Parathyroid adenoma (tissue), 2 donors: ENCODE data around the gene RGS11.
"Not testable (repeated sequence)": the region's sequence is repeated elsewhere in the genome, so short reads cannot be mapped to it uniquely, and the experiment has no call there.

Experiments used
- H2AFZ ChIP-seq: fragments of 300-600 bp; sonication (generic); one replicate; pipeline ENCODE4 v1.7.0; 2017; ENCODE audit warnings: antibody characterized with exemption, mild to moderate bottlenecking
- H3K27ac ChIP-seq: fragments of 300-600 bp; sonication (generic); one replicate; pipeline ENCODE4 v1.7.0; 2017
- H3K27me3 ChIP-seq: fragments of 300-600 bp; sonication (generic); one replicate; pipeline ENCODE4 v1.7.0; 2017; ENCODE audit warnings: low read length; ENCODE audit not compliant: control insufficient read depth, insufficient read depth
- H3K36me3 ChIP-seq: fragments of 300-600 bp; sonication (generic); one replicate; pipeline ENCODE4 v1.7.0; 2017; ENCODE audit warnings: low read length; ENCODE audit not compliant: control insufficient read depth, insufficient read depth
- H3K4me1 ChIP-seq: fragments of 300-600 bp; sonication (generic); one replicate; pipeline ENCODE4 v1.7.0; 2017; ENCODE audit warnings: control low read depth
- H3K4me2 ChIP-seq: fragments of 300-600 bp; sonication (generic); one replicate; pipeline ENCODE4 v1.7.0; 2017; ENCODE audit warnings: low read length
- H3K4me3 ChIP-seq: fragments of 300-600 bp; sonication (generic); one replicate; pipeline ENCODE4 v1.7.0; 2017; ENCODE audit warnings: low read depth, low read length
- H3K79me2 ChIP-seq: fragments of 300-600 bp; sonication (generic); one replicate; pipeline ENCODE4 v1.7.0; 2017; ENCODE audit warnings: control low read depth
- H3K9ac ChIP-seq: fragments of 300-600 bp; sonication (generic); one replicate; pipeline ENCODE4 v1.7.0; 2017; ENCODE audit warnings: mild to moderate bottlenecking
- H3K9me3 ChIP-seq: fragments of 300-600 bp; sonication (generic); one replicate; pipeline ENCODE4 v1.7.0; 2017; ENCODE audit warnings: low read length; ENCODE audit not compliant: control insufficient read depth
- TF ChIP-seq, protein P1 (sequence below): fragments of 300-600 bp; sonication (generic); IDR thresholded peaks from one replicate; pipeline ENCODE4 v1.7.0; 2017; ENCODE audit warnings: antibody characterized with exemption, mild to moderate bottlenecking
- donor health status: primary hyperparathyroidism.

RGS11 gene

DNA sequence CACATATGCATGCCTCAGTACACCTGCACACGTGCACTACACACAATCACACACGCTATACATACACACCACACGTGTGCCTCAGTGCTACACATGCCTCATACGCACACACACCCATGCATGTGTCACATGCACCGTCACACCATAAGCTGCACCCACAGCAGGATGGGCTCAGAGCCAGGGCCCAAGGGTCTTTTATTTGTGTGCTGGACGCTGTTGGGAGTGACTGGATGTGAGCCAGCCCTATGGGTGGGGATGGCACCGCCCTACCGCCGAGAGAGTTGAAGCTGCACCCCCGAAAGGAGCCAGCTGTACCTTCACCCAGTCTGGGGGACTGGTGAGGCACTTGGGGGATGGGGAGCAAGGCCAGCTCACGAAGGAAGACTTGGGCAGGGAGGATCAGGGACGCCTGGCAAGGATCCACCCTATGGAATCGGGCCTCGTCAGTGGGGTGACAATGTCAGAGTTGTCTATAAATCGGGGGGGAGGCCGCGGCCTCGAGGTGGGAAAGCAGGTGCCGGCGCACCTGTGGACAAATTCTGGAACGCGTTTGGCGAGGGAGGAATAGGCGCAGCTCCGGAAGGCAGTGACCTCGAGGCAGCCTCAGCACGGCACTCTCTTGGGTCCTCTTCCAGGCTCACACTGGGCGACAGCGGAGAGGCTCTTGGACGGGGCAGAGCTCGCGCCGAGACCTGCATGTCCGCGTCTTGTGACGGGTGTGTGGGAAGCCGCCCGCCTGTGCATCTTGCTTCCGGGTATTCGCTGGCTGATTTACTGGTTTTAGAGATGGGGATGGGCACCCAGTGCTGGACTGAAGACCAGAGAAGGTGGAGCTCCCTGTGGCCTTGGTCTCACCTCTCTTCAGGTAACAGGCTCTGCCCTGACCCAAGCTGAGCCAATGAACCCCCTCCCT is 7.3 kb downstream of the RGS11 start:
- H3K79me2 ChIP-seq: no peaks in the 10 kb centered on the region
- no peak overlapping the region for H2AFZ ChIP-seq
- no peak overlapping the region for H3K4me2 ChIP-seq
- H3K36me3 ChIP-seq: no peaks in the 10 kb centered on the region
- no peak overlapping the region for H3K9ac ChIP-seq
- H3K4me3 ChIP-seq: no peak overlapping the region
- TF ChIP-seq, protein P1, sequence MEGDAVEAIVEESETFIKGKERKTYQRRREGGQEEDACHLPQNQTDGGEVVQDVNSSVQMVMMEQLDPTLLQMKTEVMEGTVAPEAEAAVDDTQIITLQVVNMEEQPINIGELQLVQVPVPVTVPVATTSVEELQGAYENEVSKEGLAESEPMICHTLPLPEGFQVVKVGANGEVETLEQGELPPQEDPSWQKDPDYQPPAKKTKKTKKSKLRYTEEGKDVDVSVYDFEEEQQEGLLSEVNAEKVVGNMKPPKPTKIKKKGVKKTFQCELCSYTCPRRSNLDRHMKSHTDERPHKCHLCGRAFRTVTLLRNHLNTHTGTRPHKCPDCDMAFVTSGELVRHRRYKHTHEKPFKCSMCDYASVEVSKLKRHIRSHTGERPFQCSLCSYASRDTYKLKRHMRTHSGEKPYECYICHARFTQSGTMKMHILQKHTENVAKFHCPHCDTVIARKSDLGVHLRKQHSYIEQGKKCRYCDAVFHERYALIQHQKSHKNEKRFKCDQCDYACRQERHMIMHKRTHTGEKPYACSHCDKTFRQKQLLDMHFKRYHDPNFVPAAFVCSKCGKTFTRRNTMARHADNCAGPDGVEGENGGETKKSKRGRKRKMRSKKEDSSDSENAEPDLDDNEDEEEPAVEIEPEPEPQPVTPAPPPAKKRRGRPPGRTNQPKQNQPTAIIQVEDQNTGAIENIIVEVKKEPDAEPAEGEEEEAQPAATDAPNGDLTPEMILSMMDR: no peak
- H3K27me3 ChIP-seq: no peaks in the 10 kb centered on the region
- no peaks in the 10 kb centered on the region for H3K9me3 ChIP-seq
- H3K27ac ChIP-seq: no peak overlapping the region
- H3K4me1 ChIP-seq: no peaks in the 10 kb centered on the region

DNA sequence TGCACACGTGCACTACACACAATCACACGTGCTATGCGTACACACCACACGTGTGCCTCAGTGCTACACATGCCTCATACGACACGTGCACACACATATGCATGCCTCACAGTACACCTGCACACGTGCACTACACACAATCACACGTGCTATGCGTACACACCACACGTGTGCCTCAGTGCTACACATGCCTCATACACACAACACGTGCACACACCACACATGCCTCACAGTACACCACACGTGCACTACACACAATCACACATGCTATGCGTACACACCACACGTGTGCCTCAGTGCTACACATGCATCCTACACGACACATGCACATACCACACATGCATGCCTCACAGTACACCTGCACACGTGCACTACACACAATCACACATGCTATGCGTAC is 8.2 kb downstream of the RGS11 start:
- not testable (repeated sequence) for H3K9me3 ChIP-seq, H3K27ac ChIP-seq, H3K4me1 ChIP-seq, H3K79me2 ChIP-seq, H3K9ac ChIP-seq, H3K4me2 ChIP-seq, H3K27me3 ChIP-seq, H3K36me3 ChIP-seq, H2AFZ ChIP-seq, H3K4me3 ChIP-seq

DNA sequence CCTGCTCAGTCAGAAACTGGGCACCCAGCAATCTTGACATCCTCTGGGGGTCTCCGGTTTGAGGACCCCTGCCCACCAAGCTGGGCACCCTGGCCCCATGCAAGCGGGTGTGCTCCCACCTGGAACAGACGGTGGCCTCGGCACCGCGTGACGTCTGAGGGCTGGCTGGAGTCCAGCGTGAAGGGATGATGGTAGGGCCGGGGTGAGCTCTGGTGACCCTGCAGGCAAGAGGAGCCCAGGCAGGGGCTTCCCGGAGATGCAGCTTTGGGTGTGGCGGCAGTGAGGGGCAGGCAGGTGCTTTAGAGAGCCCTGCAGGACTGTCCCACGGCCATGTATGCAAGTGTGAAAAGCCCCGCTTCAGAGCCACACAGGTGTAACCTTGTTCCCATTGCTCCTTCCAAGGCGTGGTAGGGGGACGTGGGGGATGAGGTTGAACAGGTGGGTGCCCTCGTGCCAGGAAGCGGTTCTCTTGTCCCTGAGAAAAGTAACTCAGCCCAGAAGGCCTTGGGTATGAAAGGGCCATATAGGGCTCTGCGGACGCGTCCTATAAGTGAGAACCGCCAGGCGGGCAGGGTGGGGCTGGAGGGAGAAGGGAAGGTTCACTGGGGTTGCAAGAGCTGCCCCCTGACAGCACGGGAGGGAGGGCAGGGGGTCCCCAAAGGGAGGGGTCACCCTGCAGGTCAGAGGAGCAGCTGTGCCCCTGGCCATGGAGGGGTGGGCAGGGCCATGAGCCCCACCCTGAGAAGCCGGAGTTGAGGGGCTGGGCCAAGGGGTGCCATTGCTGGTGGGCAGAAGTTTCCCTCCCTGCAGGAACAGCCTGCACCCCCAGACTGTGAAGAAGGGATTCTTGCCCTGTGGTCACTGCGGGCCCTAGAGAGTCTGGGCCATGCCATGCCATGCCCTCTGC is 9.2 kb downstream of the RGS11 start:
- Histone ChIP-seq H3K9ac (no peak overlapping the region), H3K9me3 (no peaks in the 10 kb centered on the region), H3K27me3 (no peaks in the 10 kb centered on the region), H3K36me3 (no peaks in the 10 kb centered on the region), H3K4me1 (no peaks in the 10 kb centered on the region), H2AFZ (no peak overlapping the region), H3K4me2 (no peak overlapping the region), H3K27ac (no peak overlapping the region), H3K79me2 (no peaks in the 10 kb centered on the region), H3K4me3 (no peak overlapping the region)
- TF ChIP-seq, protein P1: no peak

DNA sequence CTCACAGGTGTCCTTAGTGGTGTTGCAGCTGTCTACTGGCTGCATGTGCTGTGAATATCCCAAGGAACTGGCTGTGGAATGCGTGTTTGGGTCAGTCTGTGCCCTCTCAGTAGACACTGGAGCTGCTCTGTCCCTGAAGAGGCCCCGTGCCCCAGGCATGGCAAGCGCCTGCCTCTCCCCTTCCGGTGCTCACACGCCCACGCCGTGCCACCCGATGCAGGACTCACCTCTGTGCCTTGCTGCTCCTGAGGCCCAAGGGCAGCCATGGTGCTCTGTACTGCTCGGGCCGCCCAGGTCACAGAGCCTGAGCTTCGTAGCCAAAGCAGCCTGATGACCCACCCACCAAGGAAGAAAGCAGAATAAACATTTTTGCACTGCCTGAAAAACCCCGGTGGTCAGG is 10.0 kb downstream of the RGS11 start:
- H3K27ac ChIP-seq: no peak overlapping the region

More for the DNA sequence above, 10.0 kb downstream of the RGS11 start:
- Histone ChIP-seq H3K27me3 (no peaks in the 10 kb centered on the region), H2AFZ (no peak overlapping the region), H3K9me3 (no peaks in the 10 kb centered on the region), H3K36me3 (no peaks in the 10 kb centered on the region), H3K4me3 (no peak overlapping the region), H3K4me2 (no peak overlapping the region), H3K4me1 (no peaks in the 10 kb centered on the region), H3K9ac (no peak overlapping the region), H3K79me2 (no peaks in the 10 kb centered on the region)
- TF ChIP-seq, protein P1: no peak
